ENCODE measurements around the gene KIRREL3. TPM values are rescaled to one million over a fixed set of nuclear protein-coding genes. Genes with fewer than 3 reads are reported as not detected.

The KIRREL3 gene
- total and polyA plus RNA-seq, 2 of the 8 experiments (the other 6 are each of a cell fraction or from before 2014, with no cell fraction given), result 0.29 to 0.32 TPM

DNA sequence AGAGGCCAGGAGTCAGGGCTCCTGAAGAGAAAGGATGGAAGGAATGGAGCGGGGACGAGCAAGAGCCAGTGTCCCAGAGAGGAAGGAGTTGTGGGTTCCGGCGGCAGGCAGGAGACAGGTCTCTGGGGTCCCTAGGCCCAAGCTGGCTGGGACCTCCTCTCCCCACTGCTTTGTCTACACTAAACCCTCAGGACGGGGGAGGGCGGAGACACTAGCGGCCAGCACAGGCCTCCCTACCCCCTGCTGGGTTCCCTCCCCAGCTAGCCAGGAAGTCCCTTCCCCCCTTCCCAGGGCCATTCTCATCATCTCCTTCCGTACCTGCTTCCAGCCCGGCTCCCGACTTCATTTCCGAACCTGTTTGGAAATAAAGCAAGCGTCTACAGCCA, 565.6 kb downstream of the KIRREL3 start (continued):
- TF ChIP-seq, protein P1, sequence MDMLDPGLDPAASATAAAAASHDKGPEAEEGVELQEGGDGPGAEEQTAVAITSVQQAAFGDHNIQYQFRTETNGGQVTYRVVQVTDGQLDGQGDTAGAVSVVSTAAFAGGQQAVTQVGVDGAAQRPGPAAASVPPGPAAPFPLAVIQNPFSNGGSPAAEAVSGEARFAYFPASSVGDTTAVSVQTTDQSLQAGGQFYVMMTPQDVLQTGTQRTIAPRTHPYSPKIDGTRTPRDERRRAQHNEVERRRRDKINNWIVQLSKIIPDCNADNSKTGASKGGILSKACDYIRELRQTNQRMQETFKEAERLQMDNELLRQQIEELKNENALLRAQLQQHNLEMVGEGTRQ (IDR thresholded peaks at IDR 0.05; ENCODE audit: low read length), result no peak
- no peak for TF ChIP-seq CBX5 (IDR thresholded peaks at IDR 0.05; ENCODE audit: low read depth, low read length)
- TF ChIP-seq EGR1 (IDR thresholded peaks at IDR 0.05; ENCODE audit: borderline replicate concordance, low read depth, low read length), result no peak
- no peak for TF ChIP-seq TEAD4 (IDR thresholded peaks at IDR 0.05; ENCODE audit: low read depth, low read length)
- TF ChIP-seq TAF7 (optimal IDR thresholded peaks at IDR 0.05; ENCODE audit: borderline replicate concordance, low read depth, low read length), result no peak
- no peak for TF ChIP-seq GABPA (IDR thresholded peaks at IDR 0.05; ENCODE audit: borderline replicate concordance, insufficient read depth, low read length)
- no peak for TF ChIP-seq TBP (IDR thresholded peaks at IDR 0.05; ENCODE audit: low read depth, low read length)
- TF ChIP-seq SP4 (IDR thresholded peaks at IDR 0.05; ENCODE audit: low read length), result no peak

All from H1 (cell line).